HepG2 (cell line): Measurements from ENCODE around the gene ZNF513. TPM values are rescaled to one million over a fixed set of nuclear protein-coding genes. Genes with fewer than 3 reads are reported as not detected.

Source experiments
- ARNTL ChIP-seq: sonication (generic); formaldehyde crosslinking; IDR thresholded peaks from 2 replicates; pipeline ENCODE4 v1.4.0; 2020; ENCODE audit warnings: mild to moderate bottlenecking, missing genetic modification reagents
- CREB3 ChIP-seq: sonication (generic); formaldehyde crosslinking; IDR thresholded peaks from 2 replicates; pipeline ENCODE4 v1.5.0; 2020; ENCODE audit warnings: missing genetic modification reagents
- ELF3 ChIP-seq: IDR thresholded peaks from 2 replicates; pipeline ENCODE4 v1.6.1; 2016; ENCODE audit warnings: missing genetic modification reagents, missing compliant biosample characterization
- ESRRA ChIP-seq: sonication (generic); formaldehyde crosslinking; IDR thresholded peaks from 2 replicates; pipeline ENCODE4 v1.5.1; 2020; ENCODE audit warnings: mild to moderate bottlenecking, low read depth, missing genetic modification reagents
- FOSL2 ChIP-seq: sonication (generic); formaldehyde crosslinking; IDR thresholded peaks from 2 replicates; pipeline ENCODE4 v1.4.0; 2020; ENCODE audit warnings: missing genetic modification reagents
- HES4 ChIP-seq: sonication (generic); formaldehyde crosslinking; IDR thresholded peaks from 2 replicates; pipeline ENCODE4 v1.9.0; 2021; ENCODE audit warnings: mild to moderate bottlenecking, missing genetic modification reagents, borderline replicate concordance
- HINFP ChIP-seq: sonication (generic); formaldehyde crosslinking; IDR thresholded peaks from 2 replicates; pipeline ENCODE4 v1.4.0; 2020; ENCODE audit warnings: low read depth, mild to moderate bottlenecking, missing genetic modification reagents
- HMGA1 ChIP-seq: sonication (generic); formaldehyde crosslinking; conservative IDR thresholded peaks from 2 replicates; pipeline ENCODE4 v1.4.0; 2020; ENCODE audit warnings: missing genetic modification reagents
- KLF13 ChIP-seq: sonication (generic); formaldehyde crosslinking; IDR thresholded peaks from 2 replicates; pipeline ENCODE4 v1.4.0; 2020; ENCODE audit warnings: mild to moderate bottlenecking, missing genetic modification reagents
- PAXIP1 ChIP-seq: sonication (generic); formaldehyde crosslinking; conservative IDR thresholded peaks from 2 replicates; pipeline ENCODE4 v1.4.0; 2020; ENCODE audit warnings: mild to moderate bottlenecking, missing genetic modification reagents, moderate library complexity
- PRDM4 ChIP-seq: sonication (generic); formaldehyde crosslinking; IDR thresholded peaks from 2 replicates; pipeline ENCODE4 v1.9.0; 2021; ENCODE audit warnings: missing genetic modification reagents, borderline replicate concordance
- RFXANK ChIP-seq: IDR thresholded peaks from 2 replicates; pipeline ENCODE4 v1.6.1; 2016
- SALL1 ChIP-seq: sonication (generic); formaldehyde crosslinking; IDR thresholded peaks from 2 replicates; pipeline ENCODE4 v1.8.0; 2022; ENCODE audit warnings: mild to moderate bottlenecking, missing genetic modification reagents
- TEAD3 ChIP-seq: optimal IDR thresholded peaks from 2 replicates; pipeline ENCODE3; 2016; ENCODE audit warnings: borderline replicate concordance
- TSC22D2 ChIP-seq: sonication (generic); formaldehyde crosslinking; IDR thresholded peaks from 2 replicates; pipeline ENCODE4 v1.5.1; 2020; ENCODE audit warnings: missing genetic modification reagents, mild to moderate bottlenecking, borderline replicate concordance
- ZBTB7B ChIP-seq: sonication (generic); formaldehyde crosslinking; IDR thresholded peaks from 2 replicates; pipeline ENCODE4 v1.4.0; 2020; ENCODE audit warnings: missing genetic modification reagents
- ZNF607 ChIP-seq: sonication (generic); formaldehyde crosslinking; IDR thresholded peaks from 2 replicates; pipeline ENCODE4 v1.5.1; 2020; ENCODE audit warnings: missing genetic modification reagents, mild to moderate bottlenecking, borderline replicate concordance
- ZNF773 ChIP-seq: sonication (generic); formaldehyde crosslinking; IDR thresholded peaks from 2 replicates; pipeline ENCODE4 v1.4.0; 2020; ENCODE audit warnings: missing genetic modification reagents, borderline replicate concordance
- ZNF891 ChIP-seq: sonication (generic); formaldehyde crosslinking; IDR thresholded peaks from 2 replicates; pipeline ENCODE4 v1.5.0; 2020; ENCODE audit warnings: mild to moderate bottlenecking, missing genetic modification reagents
- polyA plus RNA-seq, 8 experiments: library from polyadenylated mRNA; depleted of rRNA in 3 of 8; stranded (reverse) in 7 of 8; unstranded in 1 of 8; fragments of >200 nt; fragmentation: Illumina TruSeq in 4 of 8; extraction: Trizol in 4 of 8; gene quantifications; 2 replicates each; pipeline versions ENCODE4 v1.2.1 to v1.2.3, GENCODE V29; 2011 to 2016; ENCODE audit warnings: low read depth in 4 of 8, missing spikeins in 1 of 8, mixed read lengths in 1 of 8; ENCODE audit not compliant: insufficient read depth in 1 of 8
- total RNA-seq, 5 experiments: library from RNA; depleted of rRNA; stranded (reverse); fragments of >200 nt; fragmentation: Illumina TruSeq; extraction: Trizol; gene quantifications; 2 replicates each; pipeline ENCODE4 v1.2.3, GENCODE V29; 2016; ENCODE audit warnings: low read depth in 1 of 5

Gene ZNF513
- total and polyA plus RNA-seq, 2 of the 13 experiments (the other 11 are each of a cell fraction or from before 2014, with no cell fraction given) = 4.9 to 6.3 TPM

GRCh38 chr2:27370026-27370815 lies 10.3 kb downstream of the ZNF513 start, which contains the start of the genes EIF2B4 and SNX17 (continued):
- TF ChIP-seq ARNTL (CRISPR knock-in tag) (peak; percentile 43; the same call in 1 of the 2 replicates), CREB3 (CRISPR knock-in tag) (0 out of 2 replicates have a peak, but pooled peaks have one; percentile 24), ZNF607 (CRISPR knock-in tag) (no peak; the same call in 1 of the 2 replicates), RFXANK (peak; percentile 88; the same call in 1 of the 2 replicates), ZNF773 (CRISPR knock-in tag) (peak; percentile 82; the same call in 1 of the 2 replicates), ZBTB7B (CRISPR knock-in tag) (peak; percentile 93), TSC22D2 (CRISPR knock-in tag) (peak; percentile 64), HINFP (CRISPR knock-in tag) (peak; percentile 89; the same call in 1 of the 2 replicates), ZNF891 (peak; percentile 76), FOSL2 (CRISPR knock-in tag) (peak; percentile 81; the same call in 1 of the 2 replicates), HES4 (CRISPR knock-in tag) (peak; percentile 77; the same call in 1 of the 2 replicates), PAXIP1 (CRISPR knock-in tag) (peak; percentile 67), TEAD3 (CRISPR knock-in tag) (peak; percentile 87), PRDM4 (peak; percentile 30; the same call in 1 of the 2 replicates), ELF3 (peak; percentile 48; the same call in 1 of the 2 replicates), SALL1 (peak; percentile 92), KLF13 (CRISPR knock-in tag) (peak; percentile 38; the same call in 1 of the 2 replicates), ESRRA (CRISPR knock-in tag) (peak; percentile 70), HMGA1 (CRISPR knock-in tag) (no peak)
